Liver (tissue), 9 donors: Measurements from ENCODE around the gene C3orf22. TPM values are rescaled to one million over a fixed set of nuclear protein-coding genes. Genes with fewer than 3 reads are reported as not detected.

Experiments
- DNase-seq: peaks from one replicate; pipeline ENCODE4 v3.0.0-alpha.2; 2017; ENCODE audit warnings: low spot score
- H3K27ac ChIP-seq, 2 donors: one replicate each; pipeline ENCODE4 v1.7.0; 2013; ENCODE audit warnings: inconsistent platforms in 2 of 2, low read length in 2 of 2, control low read depth in 1 of 2, low read depth in 1 of 2, mild to moderate bottlenecking in 1 of 2
- H3K27me3 ChIP-seq, 4 donors: one replicate each; pipeline versions ENCODE4 v1.6.1 to v1.7.0; 2013; ENCODE audit warnings: low read length in 3 of 4, inconsistent platforms in 1 of 4, mild to moderate bottlenecking in 1 of 4, moderate library complexity in 1 of 4; ENCODE audit not compliant: control insufficient read depth in 4 of 4, insufficient read depth in 4 of 4
- H3K36me3 ChIP-seq, 4 donors: one replicate each; pipeline versions ENCODE4 v1.6.1 to v1.7.0; 2013; ENCODE audit warnings: low read length in 3 of 4, mild to moderate bottlenecking in 3 of 4, low read depth in 1 of 4, moderate library complexity in 1 of 4; ENCODE audit not compliant: control insufficient read depth in 4 of 4, insufficient read depth in 3 of 4
- H3K4me1 ChIP-seq, 4 donors: one replicate each; pipeline versions ENCODE4 v1.6.1 to v1.7.0; 2013; ENCODE audit warnings: low read length in 3 of 4, mild to moderate bottlenecking in 3 of 4, moderate library complexity in 1 of 4; ENCODE audit not compliant: control insufficient read depth in 4 of 4, insufficient read depth in 4 of 4
- H3K4me3 ChIP-seq, 3 donors: one replicate each; pipeline versions ENCODE4 v1.6.1 to v1.7.0; 2013; ENCODE audit warnings: low read length in 3 of 3, control low read depth in 1 of 3, low read depth in 1 of 3, mild to moderate bottlenecking in 1 of 3
- H3K9ac ChIP-seq, 2 donors: one replicate each; pipeline ENCODE4 v1.7.0; 2013; ENCODE audit warnings: low read length in 2 of 2, mild to moderate bottlenecking in 2 of 2, moderate library complexity in 2 of 2, control low read depth in 1 of 2, low read depth in 1 of 2
- H3K9me3 ChIP-seq, 4 donors: one replicate each; pipeline versions ENCODE4 v1.6.1 to v1.7.0; 2013; ENCODE audit warnings: low read length in 3 of 4; ENCODE audit not compliant: control insufficient read depth in 4 of 4
- ATF3 ChIP-seq: IDR thresholded peaks from 2 replicates; pipeline ENCODE4 v1.6.1; 2016; ENCODE audit warnings: antibody characterized with exemption
- CTCF ChIP-seq: fragments of 150-350 bp; IDR thresholded peaks from 2 replicates; pipeline ENCODE4 v1.5.1; 2017; ENCODE audit warnings: improper control_type of control experiment, low read depth, low read length; ENCODE audit not compliant: missing input control
- EGR1 ChIP-seq, 2 donors: IDR thresholded peaks; 2 replicates each; pipeline ENCODE4 v1.6.1; 2016 to 2018; ENCODE audit warnings: antibody characterized with exemption in 2 of 2, low read depth in 2 of 2
- FOXA1 ChIP-seq: IDR thresholded peaks from 2 replicates; pipeline ENCODE4 v1.6.1; 2016; ENCODE audit warnings: antibody characterized with exemption
- FOXA2 ChIP-seq: IDR thresholded peaks from 2 replicates; pipeline ENCODE4 v1.6.1; 2016; ENCODE audit warnings: antibody characterized with exemption
- GABPA ChIP-seq, 2 donors: IDR thresholded peaks in 1 of 2; conservative IDR thresholded peaks in 1 of 2; 2 replicates each; pipeline ENCODE4 v1.6.1; 2016; ENCODE audit warnings: antibody characterized with exemption in 2 of 2, mild to moderate bottlenecking in 1 of 2, moderate library complexity in 1 of 2
- HNF4A ChIP-seq, 2 donors: conservative IDR thresholded peaks; 2 replicates each; pipeline ENCODE4 v1.6.1; 2016; ENCODE audit warnings: antibody characterized with exemption in 2 of 2, mild to moderate bottlenecking in 2 of 2
- HNF4G ChIP-seq: IDR thresholded peaks from 2 replicates; pipeline ENCODE4 v1.6.1; 2016; ENCODE audit warnings: antibody characterized with exemption
- JUND ChIP-seq, 2 donors: IDR thresholded peaks; 2 replicates each; pipeline ENCODE4 v1.6.1; 2016; ENCODE audit warnings: antibody characterized with exemption in 2 of 2
- MAX ChIP-seq: IDR thresholded peaks from 2 replicates; pipeline ENCODE4 v1.6.1; 2016; ENCODE audit warnings: antibody characterized with exemption
- NR2F2 ChIP-seq: IDR thresholded peaks from 2 replicates; pipeline ENCODE4 v1.6.1; 2016; ENCODE audit warnings: antibody characterized with exemption
- RAD21 ChIP-seq, 2 donors: IDR thresholded peaks; 2 replicates each; pipeline ENCODE4 v1.6.1; 2016; ENCODE audit warnings: antibody characterized with exemption in 2 of 2, mild to moderate bottlenecking in 2 of 2
- REST ChIP-seq: IDR thresholded peaks from 2 replicates; pipeline ENCODE4 v1.6.1; 2016; ENCODE audit warnings: antibody characterized with exemption, mild to moderate bottlenecking
- RXRA ChIP-seq, 2 donors: IDR thresholded peaks; 2 replicates each; pipeline ENCODE4 v1.6.1; 2017 to 2018; ENCODE audit warnings: antibody characterized with exemption in 2 of 2, mild to moderate bottlenecking in 1 of 2
- SP1 ChIP-seq: IDR thresholded peaks from 2 replicates; pipeline ENCODE4 v1.6.1; 2018; ENCODE audit warnings: antibody characterized with exemption, mild to moderate bottlenecking
- TAF1 ChIP-seq: conservative IDR thresholded peaks from 2 replicates; pipeline ENCODE4 v1.6.1; 2016; ENCODE audit warnings: antibody characterized with exemption, mild to moderate bottlenecking
- YY1 ChIP-seq: IDR thresholded peaks from 2 replicates; pipeline ENCODE4 v1.6.1; 2016; ENCODE audit warnings: antibody characterized with exemption, mild to moderate bottlenecking
- ZBTB33 ChIP-seq: IDR thresholded peaks from 2 replicates; pipeline ENCODE4 v1.6.1; 2016; ENCODE audit warnings: antibody characterized with exemption
- WGBS: extraction: QIAGEN DNeasy Blood & Tissue Kit; methylation state at CpG from one replicate; pipeline ENCODE4 v1.1.7; 2013; 5-methylcytosine and 5-hydroxymethylcytosine counted together
- polyA plus RNA-seq, 2 donors: library from polyadenylated mRNA; stranded (reverse) in 1 of 2; unstranded in 1 of 2; fragments of 200-250 nt in 1 of 2; fragments of >200 nt in 1 of 2; fragmentation: Nextera tagmentation in 1 of 2; extraction: Ambion mirVana in 1 of 2; gene quantifications; one replicate each; pipeline versions ENCODE4 v1.2.1 to v1.2.3, GENCODE V29; 2013 to 2015
- total RNA-seq, 2 donors: library from RNA; depleted of rRNA; stranded (reverse); fragments of >200 nt; gene quantifications; one replicate each; pipeline ENCODE4 v1.2.3, GENCODE V29; 2014
- donor health status: healthy.
- donor health status: healthy.
- donor health status: healthy.
- donor health status: healthy.
- donor health status: healthy.

C3orf22 gene
- total and polyA plus RNA-seq, 4 donors: not detected

GRCh38 chr3:126551839-126552687 lies 6.7 kb downstream of the C3orf22 start:
- TF ChIP-seq RAD21 (IDR thresholded peaks at IDR 0.05): no peak
- TF ChIP-seq RXRA (IDR thresholded peaks at IDR 0.05): no peak
- TF ChIP-seq SP1: no peak
- no peak for TF ChIP-seq FOXA2
- no peak for TF ChIP-seq MAX
- TF ChIP-seq HNF4G: no peak
- no peak for TF ChIP-seq FOXA1
- TF ChIP-seq NR2F2: no peak
- TF ChIP-seq YY1: no peak
- TF ChIP-seq REST: no peak
- no peak for TF ChIP-seq GABPA (IDR thresholded peaks at IDR 0.05 in 1 of 2, conservative IDR thresholded peaks at IDR 0.05 in 1 of 2)
- no peak for TF ChIP-seq CTCF
- no peak for TF ChIP-seq EGR1 (IDR thresholded peaks at IDR 0.05; ENCODE audit: low read depth in 2 of 2)
- no peak for TF ChIP-seq JUND (IDR thresholded peaks at IDR 0.05)
- TF ChIP-seq HNF4A (conservative IDR thresholded peaks at IDR 0.05): no peak
- TF ChIP-seq TAF1: no peak
- no peak for TF ChIP-seq ZBTB33
- no peak for TF ChIP-seq ATF3
- H3K9me3 ChIP-seq: no peaks in the 10 kb centered on the region
- no peak overlapping the region for H3K4me3 ChIP-seq
- H3K27me3 ChIP-seq: no peaks in the 10 kb centered on the region
- no peak overlapping the region for H3K9ac ChIP-seq
- H3K4me1 ChIP-seq: no peaks in the 10 kb centered on the region
- no peak overlapping the region for H3K27ac ChIP-seq
- no peak for DNase-seq
- no peaks in the 10 kb centered on the region for H3K36me3 ChIP-seq
- WGBS: 84% methylated on average over 17 of the region's 17 CpGs
